ENCODE data around the gene LST1.

Gene LST1

DNA sequence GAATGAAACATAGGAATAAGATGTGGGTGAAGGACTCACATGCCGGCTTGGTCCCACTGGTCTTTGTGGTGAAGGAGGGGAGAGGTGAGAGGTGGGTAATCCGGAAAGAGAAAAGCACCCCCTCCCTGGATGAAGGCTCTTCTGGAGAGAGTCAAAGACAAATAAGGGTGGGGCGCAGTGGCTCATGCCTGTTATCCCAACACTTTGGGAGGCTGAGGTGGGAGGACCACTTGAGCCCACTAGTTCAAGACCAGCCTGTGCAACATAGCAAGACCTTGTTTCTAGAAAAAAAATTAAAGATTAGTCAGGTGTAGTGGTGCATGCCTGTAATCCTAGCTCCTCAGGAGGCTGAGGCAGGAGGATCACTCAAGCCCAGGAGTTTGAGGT, 7.0 kb upstream of the LST1 start:
- TF ChIP-seq ISL1 (CRISPR knock-in tag; IDR thresholded peaks at IDR 0.05) (no peak), ZNF70 (CRISPR knock-in tag; IDR thresholded peaks at IDR 0.05) (no peak), BACH2 (CRISPR knock-in tag; IDR thresholded peaks at IDR 0.05; ENCODE audit: borderline replicate concordance) (no peak), ESRRG (CRISPR knock-in tag; IDR thresholded peaks at IDR 0.05) (no peak), TOX (CRISPR knock-in tag; IDR thresholded peaks at IDR 0.05; ENCODE audit: borderline replicate concordance) (no peak), ZC3H10 (CRISPR knock-in tag; IDR thresholded peaks at IDR 0.05) (no peak)
- TF ChIP-seq, protein P1, sequence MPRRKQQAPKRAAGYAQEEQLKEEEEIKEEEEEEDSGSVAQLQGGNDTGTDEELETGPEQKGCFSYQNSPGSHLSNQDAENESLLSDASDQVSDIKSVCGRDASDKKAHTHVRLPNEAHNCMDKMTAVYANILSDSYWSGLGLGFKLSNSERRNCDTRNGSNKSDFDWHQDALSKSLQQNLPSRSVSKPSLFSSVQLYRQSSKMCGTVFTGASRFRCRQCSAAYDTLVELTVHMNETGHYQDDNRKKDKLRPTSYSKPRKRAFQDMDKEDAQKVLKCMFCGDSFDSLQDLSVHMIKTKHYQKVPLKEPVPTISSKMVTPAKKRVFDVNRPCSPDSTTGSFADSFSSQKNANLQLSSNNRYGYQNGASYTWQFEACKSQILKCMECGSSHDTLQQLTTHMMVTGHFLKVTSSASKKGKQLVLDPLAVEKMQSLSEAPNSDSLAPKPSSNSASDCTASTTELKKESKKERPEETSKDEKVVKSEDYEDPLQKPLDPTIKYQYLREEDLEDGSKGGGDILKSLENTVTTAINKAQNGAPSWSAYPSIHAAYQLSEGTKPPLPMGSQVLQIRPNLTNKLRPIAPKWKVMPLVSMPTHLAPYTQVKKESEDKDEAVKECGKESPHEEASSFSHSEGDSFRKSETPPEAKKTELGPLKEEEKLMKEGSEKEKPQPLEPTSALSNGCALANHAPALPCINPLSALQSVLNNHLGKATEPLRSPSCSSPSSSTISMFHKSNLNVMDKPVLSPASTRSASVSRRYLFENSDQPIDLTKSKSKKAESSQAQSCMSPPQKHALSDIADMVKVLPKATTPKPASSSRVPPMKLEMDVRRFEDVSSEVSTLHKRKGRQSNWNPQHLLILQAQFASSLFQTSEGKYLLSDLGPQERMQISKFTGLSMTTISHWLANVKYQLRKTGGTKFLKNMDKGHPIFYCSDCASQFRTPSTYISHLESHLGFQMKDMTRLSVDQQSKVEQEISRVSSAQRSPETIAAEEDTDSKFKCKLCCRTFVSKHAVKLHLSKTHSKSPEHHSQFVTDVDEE (CRISPR knock-in tag; IDR thresholded peaks at IDR 0.05), result no peak
- TF ChIP-seq, protein P2, sequence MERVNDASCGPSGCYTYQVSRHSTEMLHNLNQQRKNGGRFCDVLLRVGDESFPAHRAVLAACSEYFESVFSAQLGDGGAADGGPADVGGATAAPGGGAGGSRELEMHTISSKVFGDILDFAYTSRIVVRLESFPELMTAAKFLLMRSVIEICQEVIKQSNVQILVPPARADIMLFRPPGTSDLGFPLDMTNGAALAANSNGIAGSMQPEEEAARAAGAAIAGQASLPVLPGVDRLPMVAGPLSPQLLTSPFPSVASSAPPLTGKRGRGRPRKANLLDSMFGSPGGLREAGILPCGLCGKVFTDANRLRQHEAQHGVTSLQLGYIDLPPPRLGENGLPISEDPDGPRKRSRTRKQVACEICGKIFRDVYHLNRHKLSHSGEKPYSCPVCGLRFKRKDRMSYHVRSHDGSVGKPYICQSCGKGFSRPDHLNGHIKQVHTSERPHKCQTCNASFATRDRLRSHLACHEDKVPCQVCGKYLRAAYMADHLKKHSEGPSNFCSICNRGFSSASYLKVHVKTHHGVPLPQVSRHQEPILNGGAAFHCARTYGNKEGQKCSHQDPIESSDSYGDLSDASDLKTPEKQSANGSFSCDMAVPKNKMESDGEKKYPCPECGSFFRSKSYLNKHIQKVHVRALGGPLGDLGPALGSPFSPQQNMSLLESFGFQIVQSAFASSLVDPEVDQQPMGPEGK (CRISPR knock-in tag; IDR thresholded peaks at IDR 0.05; ENCODE audit: borderline replicate concordance), result no peak
- ATAC-seq, result no peak

DNA sequence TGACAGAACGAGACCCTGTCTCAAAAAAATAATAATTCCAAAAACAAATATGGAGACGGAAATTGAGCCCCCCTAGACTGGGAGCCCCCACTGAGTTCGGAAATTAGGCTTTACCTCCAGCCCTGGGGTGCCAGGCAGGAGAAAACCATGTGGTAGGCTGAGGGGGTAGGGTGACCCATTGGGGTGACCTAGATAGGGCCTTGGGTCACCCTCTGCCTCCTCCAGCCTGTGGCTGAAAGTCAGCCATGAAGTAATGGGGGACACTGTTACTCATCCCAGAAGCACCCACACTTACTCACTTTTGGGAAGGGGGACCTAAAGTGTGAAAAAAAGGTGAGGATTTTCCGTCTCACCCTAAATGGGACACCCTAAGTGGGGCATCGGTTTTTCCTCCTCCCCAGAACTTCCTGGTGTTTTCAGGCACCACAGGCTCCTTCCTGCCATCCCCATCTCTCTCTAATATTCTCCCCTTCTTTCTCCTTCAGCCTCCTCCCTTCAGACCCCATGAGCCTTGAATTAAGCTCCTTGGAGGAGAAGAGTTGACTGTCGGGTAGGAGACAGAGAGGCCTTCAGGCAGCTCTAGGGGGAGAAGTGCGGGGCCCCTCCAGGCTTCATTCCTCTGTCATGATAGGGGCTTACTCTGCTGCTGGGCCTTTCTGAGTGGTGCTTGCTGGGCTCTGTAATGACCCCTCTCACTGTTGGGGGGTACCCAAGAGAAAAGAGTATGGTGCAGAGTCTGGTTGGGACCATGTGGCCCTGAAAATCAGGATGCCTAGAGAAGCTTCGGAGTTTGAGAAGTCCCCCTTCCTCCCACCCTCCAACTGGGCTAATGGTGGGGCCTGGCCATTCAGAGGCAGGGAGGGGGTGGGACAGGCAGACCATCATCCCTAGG, 6.3 kb upstream of the LST1 start:
- TF ChIP-seq OSR1 (CRISPR knock-in tag; IDR thresholded peaks at IDR 0.05), result no peak
- TF ChIP-seq GLIS3 (CRISPR knock-in tag; IDR thresholded peaks at IDR 0.05), result no peak
- TF ChIP-seq, protein P3, sequence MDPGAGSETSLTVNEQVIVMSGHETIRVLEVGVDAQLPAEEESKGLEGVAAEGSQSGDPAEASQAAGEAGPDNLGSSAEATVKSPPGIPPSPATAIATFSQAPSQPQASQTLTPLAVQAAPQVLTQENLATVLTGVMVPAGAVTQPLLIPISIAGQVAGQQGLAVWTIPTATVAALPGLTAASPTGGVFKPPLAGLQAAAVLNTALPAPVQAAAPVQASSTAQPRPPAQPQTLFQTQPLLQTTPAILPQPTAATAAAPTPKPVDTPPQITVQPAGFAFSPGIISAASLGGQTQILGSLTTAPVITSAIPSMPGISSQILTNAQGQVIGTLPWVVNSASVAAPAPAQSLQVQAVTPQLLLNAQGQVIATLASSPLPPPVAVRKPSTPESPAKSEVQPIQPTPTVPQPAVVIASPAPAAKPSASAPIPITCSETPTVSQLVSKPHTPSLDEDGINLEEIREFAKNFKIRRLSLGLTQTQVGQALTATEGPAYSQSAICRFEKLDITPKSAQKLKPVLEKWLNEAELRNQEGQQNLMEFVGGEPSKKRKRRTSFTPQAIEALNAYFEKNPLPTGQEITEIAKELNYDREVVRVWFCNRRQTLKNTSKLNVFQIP (CRISPR knock-in tag; IDR thresholded peaks at IDR 0.05; ENCODE audit: borderline replicate concordance, low read depth), result no peak
- TF ChIP-seq, protein P1 (CRISPR knock-in tag; IDR thresholded peaks at IDR 0.05), result no peak
- TF ChIP-seq, protein P2 (CRISPR knock-in tag; IDR thresholded peaks at IDR 0.05; ENCODE audit: borderline replicate concordance), result no peak
- no peak for TF ChIP-seq ARNTL (CRISPR knock-in tag; IDR thresholded peaks at IDR 0.05; ENCODE audit: borderline replicate concordance, low read depth)
- TF ChIP-seq TCF4 (CRISPR knock-in tag; IDR thresholded peaks at IDR 0.05; ENCODE audit: borderline replicate concordance), result no peak
- no peak for TF ChIP-seq ESRRG (CRISPR knock-in tag; IDR thresholded peaks at IDR 0.05)
- TF ChIP-seq BACH2 (CRISPR knock-in tag; IDR thresholded peaks at IDR 0.05; ENCODE audit: borderline replicate concordance), result no peak
- no peak for TF ChIP-seq ZNF70 (CRISPR knock-in tag; IDR thresholded peaks at IDR 0.05)
- no peak for TF ChIP-seq TOX (CRISPR knock-in tag; IDR thresholded peaks at IDR 0.05; ENCODE audit: borderline replicate concordance)
- TF ChIP-seq ZFP3 (CRISPR knock-in tag; IDR thresholded peaks at IDR 0.05), result no peak
- TF ChIP-seq, protein P4, sequence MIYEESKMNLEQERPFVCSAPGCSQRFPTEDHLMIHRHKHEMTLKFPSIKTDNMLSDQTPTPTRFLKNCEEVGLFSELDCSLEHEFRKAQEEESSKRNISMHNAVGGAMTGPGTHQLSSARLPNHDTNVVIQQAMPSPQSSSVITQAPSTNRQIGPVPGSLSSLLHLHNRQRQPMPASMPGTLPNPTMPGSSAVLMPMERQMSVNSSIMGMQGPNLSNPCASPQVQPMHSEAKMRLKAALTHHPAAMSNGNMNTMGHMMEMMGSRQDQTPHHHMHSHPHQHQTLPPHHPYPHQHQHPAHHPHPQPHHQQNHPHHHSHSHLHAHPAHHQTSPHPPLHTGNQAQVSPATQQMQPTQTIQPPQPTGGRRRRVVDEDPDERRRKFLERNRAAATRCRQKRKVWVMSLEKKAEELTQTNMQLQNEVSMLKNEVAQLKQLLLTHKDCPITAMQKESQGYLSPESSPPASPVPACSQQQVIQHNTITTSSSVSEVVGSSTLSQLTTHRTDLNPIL (CRISPR knock-in tag; IDR thresholded peaks at IDR 0.05; ENCODE audit: low read depth), result no peak
- ATAC-seq, result no peak

Data from SK-N-SH treated with all-trans-retinoic acid at 6 μM for 48 hours (cell line).